Measurements from ENCODE around the gene ANO6. TPM values are rescaled to one million over a fixed set of nuclear protein-coding genes. Genes with fewer than 3 reads are reported as not detected.
"Not testable (repeated sequence)": the region's sequence is repeated elsewhere in the genome, so short reads cannot be mapped to it uniquely, and the experiment has no call there.

ANO6 gene
- polyA plus RNA-seq, 4 donors = 19.9 to 63.3 (median 29.8) TPM

GRCh38 chr12:45363903-45364302, 148.0 kb downstream of the ANO6 start:
- no peaks in the 10 kb centered on the region for H3K27me3 ChIP-seq (ENCODE audit: control insufficient read depth in 3 of 3, insufficient read depth in 3 of 3, low read length in 3 of 3)
- H3K36me3 ChIP-seq (ENCODE audit: control insufficient read depth in 3 of 3, insufficient read depth in 2 of 3, low read depth in 1 of 3, low read length in 3 of 3) = peaks cover 0 to 4% (median 3%) of the 10 kb centered on the region in 3 donors
- peaks cover 0 to 23% of the 10 kb centered on the region in 2 donors for H3K9me3 ChIP-seq (ENCODE audit: control insufficient read depth in 2 of 2, insufficient read depth in 1 of 2, low read depth in 1 of 2, low read length in 1 of 2)
- peaks cover 0 to 2% (median 0%) of the 10 kb centered on the region in 3 donors for H3K4me1 ChIP-seq (ENCODE audit: control insufficient read depth in 3 of 3, insufficient read depth in 2 of 3, low read depth in 1 of 3, low read length in 2 of 3)
- no peak overlapping the region for H3K4me3 ChIP-seq (ENCODE audit: low read depth in 1 of 3, low read length in 3 of 3)
- DNase-seq (peak in 1 of 2 donors; percentile 19), FAIRE-seq (no peak)
- no peak overlapping the region for H3K27ac ChIP-seq (ENCODE audit: low read depth in 1 of 3, low read length in 2 of 3)

GRCh38 chr12:45368841-45369489, 153.1 kb downstream of the ANO6 start:
- DNase-seq = peak; percentile 76 to 84
- H3K36me3 ChIP-seq (ENCODE audit: control insufficient read depth in 3 of 3, insufficient read depth in 2 of 3, low read depth in 1 of 3, low read length in 3 of 3) = peaks cover 4 to 12% (median 5%) of the 10 kb centered on the region in 3 donors

GRCh38 chr12:45377815-45378214, 161.9 kb downstream of the ANO6 start:
- Histone ChIP-seq H3K27me3 (ENCODE audit: control insufficient read depth in 3 of 3, insufficient read depth in 3 of 3, low read length in 3 of 3) (no peaks in the 10 kb centered on the region), H3K27ac (ENCODE audit: low read depth in 1 of 3, low read length in 2 of 3) (no peak overlapping the region), H3K4me3 (ENCODE audit: low read depth in 1 of 3, low read length in 3 of 3) (no peak overlapping the region), H3K9me3 (ENCODE audit: control insufficient read depth in 2 of 2, insufficient read depth in 1 of 2, low read depth in 1 of 2, low read length in 1 of 2) (no peaks in the 10 kb centered on the region), H3K4me1 (ENCODE audit: control insufficient read depth in 3 of 3, insufficient read depth in 2 of 3, low read depth in 1 of 3, low read length in 2 of 3) (no peaks in the 10 kb centered on the region), H3K36me3 (ENCODE audit: control insufficient read depth in 3 of 3, insufficient read depth in 2 of 3, low read depth in 1 of 3, low read length in 3 of 3) (peaks cover 2 to 14% (median 11%) of the 10 kb centered on the region in 3 donors)
- DNase-seq (no peak), FAIRE-seq (no peak)
- WGBS, 3 donors = 82 to 94% (median 88%) methylated on average over 1 of the region's 1 CpG

More at GRCh38 chr12:45368841-45369489, 153.1 kb downstream of the ANO6 start:
- Histone ChIP-seq H3K4me3 (ENCODE audit: low read depth in 1 of 3, low read length in 3 of 3) (no peak overlapping the region), H3K27me3 (ENCODE audit: control insufficient read depth in 3 of 3, insufficient read depth in 3 of 3, low read length in 3 of 3) (no peaks in the 10 kb centered on the region), H3K9me3 (ENCODE audit: control insufficient read depth in 2 of 2, insufficient read depth in 1 of 2, low read depth in 1 of 2, low read length in 1 of 2) (peaks cover 0 to 12% of the 10 kb centered on the region in 2 donors), H3K4me1 (ENCODE audit: control insufficient read depth in 3 of 3, insufficient read depth in 2 of 3, low read depth in 1 of 3, low read length in 2 of 3) (peaks cover 0 to 2% (median 0%) of the 10 kb centered on the region in 3 donors), H3K27ac (ENCODE audit: low read depth in 1 of 3, low read length in 2 of 3) (peak overlapping the region in 1 of 3 donors; percentile 32)
- WGBS, 3 donors = 50 to 68% (median 62%) methylated on average over 3 of the region's 3 CpGs
- FAIRE-seq = no peak

DNA sequence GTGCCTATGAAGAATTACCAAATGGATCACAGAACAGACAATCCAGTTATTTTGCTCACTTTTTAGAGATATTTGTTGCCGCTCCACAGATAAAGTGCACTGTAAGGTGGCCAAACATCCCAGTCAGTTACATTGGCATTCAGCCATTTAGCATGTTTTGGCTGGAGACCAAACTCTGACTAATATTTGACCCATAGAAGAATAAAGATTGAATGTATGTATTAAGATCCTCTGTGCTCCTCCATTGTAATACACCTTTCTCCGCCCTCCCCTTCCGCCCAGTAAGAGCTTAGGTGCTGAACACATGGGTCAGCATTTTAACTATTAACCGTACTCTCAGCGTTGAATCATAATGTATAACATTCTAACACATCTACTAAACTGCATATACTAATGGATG, 163.4 kb downstream of the ANO6 start:
- FAIRE-seq = no peak
- peaks cover 5 to 14% (median 14%) of the 10 kb centered on the region in 3 donors for H3K36me3 ChIP-seq (ENCODE audit: control insufficient read depth in 3 of 3, insufficient read depth in 2 of 3, low read depth in 1 of 3, low read length in 3 of 3)
- no peak overlapping the region for H3K27ac ChIP-seq (ENCODE audit: low read depth in 1 of 3, low read length in 2 of 3)
- H3K4me1 ChIP-seq (ENCODE audit: control insufficient read depth in 3 of 3, insufficient read depth in 2 of 3, low read depth in 1 of 3, low read length in 2 of 3) = no peaks in the 10 kb centered on the region
- H3K4me3 ChIP-seq (ENCODE audit: low read depth in 1 of 3, low read length in 3 of 3) = no peak overlapping the region
- peak in 1 of 2 donors; percentile 63 for DNase-seq
- WGBS, 3 donors = 47 to 66% (median 65%) methylated on average over 5 of the region's 5 CpGs
- H3K27me3 ChIP-seq (ENCODE audit: control insufficient read depth in 3 of 3, insufficient read depth in 3 of 3, low read length in 3 of 3) = no peaks in the 10 kb centered on the region
- no peaks in the 10 kb centered on the region for H3K9me3 ChIP-seq (ENCODE audit: control insufficient read depth in 2 of 2, insufficient read depth in 1 of 2, low read depth in 1 of 2, low read length in 1 of 2)

DNA sequence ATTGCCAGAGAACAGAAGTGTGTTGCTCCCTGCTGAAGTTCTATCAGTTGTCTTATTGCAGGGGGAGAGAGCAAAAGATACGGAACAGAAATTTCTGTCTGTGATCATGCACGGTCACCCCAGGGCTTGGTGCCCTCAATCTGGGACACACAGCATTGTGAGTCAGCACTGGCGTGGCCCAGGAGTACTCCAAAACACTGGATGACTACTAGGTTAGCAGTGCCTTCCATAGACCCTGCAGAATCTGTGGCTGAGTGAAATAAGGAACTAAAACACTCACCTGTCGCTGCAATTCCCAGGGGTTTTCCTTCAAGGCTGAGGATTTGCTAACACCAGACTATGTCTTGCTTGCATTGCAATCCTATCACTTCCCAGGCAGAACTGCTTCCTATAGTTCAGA, 165.5 kb downstream of the ANO6 start:
- H3K27ac ChIP-seq (ENCODE audit: low read depth in 1 of 3, low read length in 2 of 3) = no peak overlapping the region
- H3K4me3 ChIP-seq (ENCODE audit: low read depth in 1 of 3, low read length in 3 of 3) = no peak overlapping the region
- no peaks in the 10 kb centered on the region for H3K27me3 ChIP-seq (ENCODE audit: control insufficient read depth in 3 of 3, insufficient read depth in 3 of 3, low read length in 3 of 3)
- H3K4me1 ChIP-seq (ENCODE audit: control insufficient read depth in 3 of 3, insufficient read depth in 2 of 3, low read depth in 1 of 3, low read length in 2 of 3) = no peaks in the 10 kb centered on the region
- FAIRE-seq = no peak
- H3K9me3 ChIP-seq (ENCODE audit: control insufficient read depth in 2 of 2, insufficient read depth in 1 of 2, low read depth in 1 of 2, low read length in 1 of 2) = no peaks in the 10 kb centered on the region
- DNase-seq = no peak
- 89 to 94% (median 90%) methylated on average over 4 of the region's 4 CpGs for WGBS, 3 donors
- peaks cover 8 to 21% (median 15%) of the 10 kb centered on the region in 3 donors for H3K36me3 ChIP-seq (ENCODE audit: control insufficient read depth in 3 of 3, insufficient read depth in 2 of 3, low read depth in 1 of 3, low read length in 3 of 3)

DNA sequence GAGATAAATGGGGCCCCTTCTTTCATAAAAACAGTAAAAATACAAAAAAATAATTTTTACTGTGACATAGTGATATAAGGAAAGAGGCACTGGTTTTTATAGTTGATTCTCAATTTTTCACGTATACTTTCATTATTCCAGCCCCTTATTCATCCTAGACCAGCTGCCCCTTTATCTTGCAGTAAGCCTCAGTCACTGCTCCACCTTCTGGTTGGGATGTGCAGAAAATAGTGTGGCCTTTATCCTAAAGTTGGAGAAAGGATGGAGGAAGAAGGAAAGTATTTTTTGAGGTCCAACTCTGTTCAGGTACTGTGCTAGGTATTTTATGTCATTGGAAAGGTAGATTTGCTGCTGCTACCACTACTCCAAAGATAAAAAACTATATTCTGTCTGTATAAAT, 172.7 kb downstream of the ANO6 start:
- 18 to 32% (median 30%) methylated on average over 1 of the region's 1 CpG for WGBS, 3 donors
- DNase-seq (peak; percentile 39 to 41), FAIRE-seq (no peak)
- Histone ChIP-seq H3K9me3 (ENCODE audit: control insufficient read depth in 2 of 2, insufficient read depth in 1 of 2, low read depth in 1 of 2, low read length in 1 of 2) (peaks cover 0 to 17% of the 10 kb centered on the region in 2 donors), H3K27ac (ENCODE audit: low read depth in 1 of 3, low read length in 2 of 3) (no peak overlapping the region), H3K27me3 (ENCODE audit: control insufficient read depth in 3 of 3, insufficient read depth in 3 of 3, low read length in 3 of 3) (no peaks in the 10 kb centered on the region), H3K36me3 (ENCODE audit: control insufficient read depth in 3 of 3, insufficient read depth in 2 of 3, low read depth in 1 of 3, low read length in 3 of 3) (peaks cover 2 to 33% (median 11%) of the 10 kb centered on the region in 3 donors), H3K4me3 (ENCODE audit: low read depth in 1 of 3, low read length in 3 of 3) (no peak overlapping the region), H3K4me1 (ENCODE audit: control insufficient read depth in 3 of 3, insufficient read depth in 2 of 3, low read depth in 1 of 3, low read length in 2 of 3) (no peaks in the 10 kb centered on the region)

- Histone ChIP-seq H3K4me3 (ENCODE audit: low read depth in 1 of 3, low read length in 3 of 3) (no peak overlapping the region), H3K27ac (ENCODE audit: low read depth in 1 of 3, low read length in 2 of 3) (no peak overlapping the region), H3K27me3 (ENCODE audit: control insufficient read depth in 3 of 3, insufficient read depth in 3 of 3, low read length in 3 of 3) (no peaks in the 10 kb centered on the region), H3K36me3 (ENCODE audit: control insufficient read depth in 3 of 3, insufficient read depth in 2 of 3, low read depth in 1 of 3, low read length in 3 of 3) (peaks cover 0 to 33% (median 9%) of the 10 kb centered on the region in 3 donors), H3K9me3 (ENCODE audit: control insufficient read depth in 2 of 2, insufficient read depth in 1 of 2, low read depth in 1 of 2, low read length in 1 of 2) (peaks cover 0 to 17% of the 10 kb centered on the region in 2 donors), H3K4me1 (ENCODE audit: control insufficient read depth in 3 of 3, insufficient read depth in 2 of 3, low read depth in 1 of 3, low read length in 2 of 3) (no peaks in the 10 kb centered on the region)
- FAIRE-seq (no peak), DNase-seq (no peak)
- 69 to 91% (median 90%) methylated on average over 3 of the region's 3 CpGs for WGBS, 3 donors
These were observed 173.5 kb downstream of the ANO6 start for GRCh38 chr12:45389426-45389825.

GRCh38 chr12:45397499-45397898, 181.6 kb downstream of the ANO6 start:
- not testable (repeated sequence) for H3K27ac ChIP-seq (ENCODE audit: low read depth in 1 of 3, low read length in 2 of 3); DNase-seq; H3K27me3 ChIP-seq (ENCODE audit: control insufficient read depth in 3 of 3, insufficient read depth in 3 of 3, low read length in 3 of 3); H3K36me3 ChIP-seq (ENCODE audit: control insufficient read depth in 3 of 3, insufficient read depth in 2 of 3, low read depth in 1 of 3, low read length in 3 of 3); H3K9me3 ChIP-seq (ENCODE audit: control insufficient read depth in 2 of 2, insufficient read depth in 1 of 2, low read depth in 1 of 2, low read length in 1 of 2); FAIRE-seq; H3K4me1 ChIP-seq (ENCODE audit: control insufficient read depth in 3 of 3, insufficient read depth in 2 of 3, low read depth in 1 of 3, low read length in 2 of 3); H3K4me3 ChIP-seq (ENCODE audit: low read depth in 1 of 3, low read length in 3 of 3)
- WGBS, 3 donors = 96 to 99% (median 99%) methylated on average over 4 of the region's 4 CpGs

- Histone ChIP-seq H3K4me1 (ENCODE audit: control insufficient read depth in 3 of 3, insufficient read depth in 2 of 3, low read depth in 1 of 3, low read length in 2 of 3) (no peaks in the 10 kb centered on the region), H3K4me3 (ENCODE audit: low read depth in 1 of 3, low read length in 3 of 3) (no peak overlapping the region), H3K36me3 (ENCODE audit: control insufficient read depth in 3 of 3, insufficient read depth in 2 of 3, low read depth in 1 of 3, low read length in 3 of 3) (peaks cover 0 to 7% (median 2%) of the 10 kb centered on the region in 3 donors), H3K27ac (ENCODE audit: low read depth in 1 of 3, low read length in 2 of 3) (no peak overlapping the region), H3K27me3 (ENCODE audit: control insufficient read depth in 3 of 3, insufficient read depth in 3 of 3, low read length in 3 of 3) (no peaks in the 10 kb centered on the region), H3K9me3 (ENCODE audit: control insufficient read depth in 2 of 2, insufficient read depth in 1 of 2, low read depth in 1 of 2, low read length in 1 of 2) (no peaks in the 10 kb centered on the region)
- DNase-seq (no peak), FAIRE-seq (no peak)
- 80 to 97% (median 91%) methylated on average over 4 of the region's 4 CpGs for WGBS, 3 donors
These were observed 182.7 kb downstream of the ANO6 start for GRCh38 chr12:45398552-45398951.
